Panc1 (cell line): ENCODE measurements around the gene SLX9. TPM values are rescaled to one million over a fixed set of nuclear protein-coding genes. Genes with fewer than 3 reads are reported as not detected.

Source experiments
- ATAC-seq: fragments of 200-7000 bp; cut with Tn5 transposase; 2 replicates; pipeline ENCODE4 v1.9.1; 2020; ENCODE audit warnings: mild to moderate bottlenecking, moderate library complexity
- BruUV-seq: library from RNA; stranded (reverse); fragments of 400-500 nt; replicated peaks from 2 replicates; lab custom pipeline; 2021; lab: Mats Ljungman, UMichigan
- CTCF ChIA-PET: fragments of 300-600 bp; sonication (Branson Sonifier 250); formaldehyde crosslinking; loops from one replicate; lab custom pipeline; 2022; ENCODE audit warnings: antibody characterized with exemption; lab: Charles Lee
- POLR2A ChIA-PET: fragments of 300-600 bp; sonication (Branson Sonifier 250); formaldehyde crosslinking; loops from one replicate; lab custom pipeline; 2022; ENCODE audit warnings: antibody characterized with exemption; lab: Charles Lee
- DNase-seq: peaks from one replicate; pipeline ENCODE4 v3.0.0-alpha.2; 2010; ENCODE audit warnings: low read depth, low spot score
- H3K27ac ChIP-seq: 2 replicates; pipeline ENCODE4 v1.5.1; 2011; ENCODE audit warnings: mild to moderate bottlenecking, low read length, inconsistent platforms
- H3K27me3 ChIP-seq: fragments of 200-500 bp; sonication (Bioruptor generic); 2 replicates; pipeline ENCODE4 v1.6.0; 2014; ENCODE audit warnings: low read length, inconsistent platforms; ENCODE audit not compliant: control insufficient read depth, insufficient read depth
- H3K36me3 ChIP-seq: fragments of 200-500 bp; sonication (Bioruptor generic); 2 replicates; pipeline ENCODE4 v1.5.1; 2014; ENCODE audit warnings: inconsistent platforms, mild to moderate bottlenecking, low read length, moderate library complexity; ENCODE audit not compliant: control insufficient read depth, insufficient read depth
- H3K4me1 ChIP-seq: 2 replicates; pipeline ENCODE4 v1.5.1; 2011; ENCODE audit warnings: inconsistent platforms, mild to moderate bottlenecking, low read length, moderate library complexity; ENCODE audit not compliant: control insufficient read depth, insufficient read depth
- H3K4me3 ChIP-seq, 2 experiments: 2 replicates each; pipeline ENCODE4 v1.5.1; 2011 to 2012; ENCODE audit warnings: low read depth in 2 of 2, low read length in 2 of 2, mild to moderate bottlenecking in 2 of 2, inconsistent platforms in 1 of 2, moderate library complexity in 1 of 2
- H3K9me3 ChIP-seq: fragments of 200-500 bp; sonication (Bioruptor generic); 2 replicates; pipeline ENCODE4 v1.5.1; 2014; ENCODE audit warnings: low read depth, mild to moderate bottlenecking, inconsistent platforms, low read length, moderate library complexity; ENCODE audit not compliant: control insufficient read depth, insufficient read depth
- CTCF ChIP-seq: fragments of 450-650 bp; IDR thresholded peaks from 2 replicates; pipeline ENCODE4 v1.5.1; 2017; ENCODE audit warnings: mild to moderate bottlenecking
- POLR2AphosphoS5 ChIP-seq: IDR thresholded peaks from 2 replicates; pipeline ENCODE4 v1.6.1; 2012; ENCODE audit warnings: mild to moderate bottlenecking, low read depth, low read length, moderate library complexity
- REST ChIP-seq, 2 experiments: IDR thresholded peaks; 2 replicates each; pipeline ENCODE4 v1.6.1; 2011 to 2012; ENCODE audit warnings: low read depth in 2 of 2, control low read depth in 1 of 2, low read length in 1 of 2, mild to moderate bottlenecking in 1 of 2, moderate library complexity in 1 of 2; ENCODE audit not compliant: insufficient read depth in 1 of 2
- SIN3A ChIP-seq: IDR thresholded peaks from 2 replicates; pipeline ENCODE4 v1.6.1; 2012; ENCODE audit warnings: low read depth, mild to moderate bottlenecking, low read length, moderate library complexity, borderline replicate concordance; ENCODE audit not compliant: insufficient read depth
- TCF7L2 ChIP-seq: IDR thresholded peaks from 2 replicates; pipeline ENCODE4 v1.6.1; 2011; ENCODE audit warnings: mild to moderate bottlenecking, low read depth, low read length, inconsistent platforms
- in situ Hi-C: cut with HindIII; loops from 2 replicates; pipeline ENCODE4 v1.10.0; 2016; ENCODE audit warnings: low sequenced_read_pairs, low pct_unique_long_range_greater_than_20kb
- intact Hi-C: fragments of 100-400 bp; cut with micrococcal nuclease; formaldehyde crosslinking; loops from one replicate; pipeline ENCODE4 v1.10.0; 2022; ENCODE audit not compliant: unreplicated experiment
- total RNA-seq: library from RNA; stranded (reverse); gene quantifications from one replicate; pipeline ENCODE4 v1.2.1, GENCODE V29; 2021; ENCODE audit not compliant: unreplicated experiment

The SLX9 gene
- total RNA-seq, 1 experiment from 2014 or later, result 50.9 TPM

- peak overlapping the region in 1 of 2 experiments; percentile 16; a peak in 1 of 4 replicates for H3K4me3 ChIP-seq
- peaks cover 29% of the 10 kb centered on the region for H3K4me1 ChIP-seq
Measured at GRCh38 chr21:44916965-44917364, 22.9 kb upstream of the SLX9 start.

GRCh38 chr21:44917446-44918106 lies 22.3 kb upstream of the SLX9 start:
- H3K9me3 ChIP-seq, result no peaks in the 10 kb centered on the region
- no TSS peak for BruUV-seq
- peaks cover 24% of the 10 kb centered on the region for H3K4me1 ChIP-seq
- in situ Hi-C loops, result no loop called here
- intact Hi-C loops, result no loop called here
- 0 out of 2 replicates have a peak, but pooled peaks have one; percentile 12 for ATAC-seq
- no peak overlapping the region for H3K4me3 ChIP-seq
- peak overlapping the region; percentile 12; the same call in 1 of the 2 replicates for H3K27ac ChIP-seq
- ChIA-PET POLR2A (no interaction called here), CTCF (no interaction called here)
- no peak for DNase-seq
- no peak for TF ChIP-seq TCF7L2
- no peak for TF ChIP-seq CTCF
- TF ChIP-seq POLR2AphosphoS5, result no peak
- TF ChIP-seq REST (IDR thresholded peaks at IDR 0.05; ENCODE audit: insufficient read depth in 1 of 2, low read depth in 2 of 2, low read length in 1 of 2), result no peak
- no peak for TF ChIP-seq SIN3A
- no peaks in the 10 kb centered on the region for H3K36me3 ChIP-seq
- no peaks in the 10 kb centered on the region for H3K27me3 ChIP-seq

More at GRCh38 chr21:44916965-44917364, 22.9 kb upstream of the SLX9 start:
- intact Hi-C loops, result no loop called here
- TF ChIP-seq CTCF (no peak), REST (IDR thresholded peaks at IDR 0.05; ENCODE audit: insufficient read depth in 1 of 2, low read depth in 2 of 2, low read length in 1 of 2) (no peak)
- ATAC-seq, result no peak
- ChIA-PET POLR2A (no interaction called here), CTCF (interaction anchor here (0.6 kb wide), 1 partner anchor 278 kb away, joined by 4 read pairs; no protein-coding TSS in a partner anchor)
- no peak for DNase-seq
- in situ Hi-C loops, result no loop called here
- Histone ChIP-seq H3K36me3 (no peaks in the 10 kb centered on the region), H3K9me3 (no peaks in the 10 kb centered on the region), H3K27me3 (no peaks in the 10 kb centered on the region), H3K27ac (0 out of 2 replicates have a peak overlapping the region, but pooled peaks have one; percentile 12)
- BruUV-seq, result no TSS peak
